Measurements from ENCODE around the gene KDM8.
"Not testable (repeated sequence)": the region's sequence is repeated elsewhere in the genome, so short reads cannot be mapped to it uniquely, and the experiment has no call there.

Gene KDM8

GRCh38 chr16:27239906-27240655 is 36.8 kb downstream of the KDM8 start:
- no peaks in the 10 kb centered on the region for H3K27me3 ChIP-seq (ENCODE audit: control insufficient read depth in 1 of 2, insufficient read depth in 2 of 2, low read length in 2 of 2)
- H3K9me3 ChIP-seq (ENCODE audit: low read length), result no peaks in the 10 kb centered on the region
- H3K36me3 ChIP-seq (ENCODE audit: insufficient read depth, low read length), result peaks cover 7% of the 10 kb centered on the region
- no peak overlapping the region for H3K4me3 ChIP-seq (ENCODE audit: low read depth in 1 of 2, low read length in 2 of 2)
- H3K9ac ChIP-seq (ENCODE audit: low read length), result no peak overlapping the region
- H3K27ac ChIP-seq (ENCODE audit: low read depth, low read length), result no peak overlapping the region
- peaks cover 63% of the 10 kb centered on the region for H3K4me1 ChIP-seq (ENCODE audit: insufficient read depth, low read length)

- no peaks in the 10 kb centered on the region for H3K9me3 ChIP-seq (ENCODE audit: low read length)
- peak overlapping the region; percentile 12 for H3K27ac ChIP-seq (ENCODE audit: low read depth, low read length)
These were observed 37.7 kb downstream of the KDM8 start for GRCh38 chr16:27240948-27241531.

GRCh38 chr16:27241658-27242057 is 38.3 kb downstream of the KDM8 start:
- Histone ChIP-seq H3K4me1 (ENCODE audit: insufficient read depth, low read length) (peaks cover 70% of the 10 kb centered on the region), H3K27me3 (ENCODE audit: control insufficient read depth in 1 of 2, insufficient read depth in 2 of 2, low read length in 2 of 2) (no peaks in the 10 kb centered on the region), H3K4me3 (ENCODE audit: low read depth in 1 of 2, low read length in 2 of 2) (no peak overlapping the region), H3K27ac (ENCODE audit: low read depth, low read length) (peak overlapping the region; percentile 59), H3K9ac (ENCODE audit: low read length) (no peak overlapping the region), H3K9me3 (ENCODE audit: low read length) (no peaks in the 10 kb centered on the region), H3K36me3 (ENCODE audit: insufficient read depth, low read length) (peaks cover 7% of the 10 kb centered on the region)

More at GRCh38 chr16:27240948-27241531, 37.7 kb downstream of the KDM8 start:
- Histone ChIP-seq H3K4me1 (ENCODE audit: insufficient read depth, low read length) (peaks cover 64% of the 10 kb centered on the region), H3K36me3 (ENCODE audit: insufficient read depth, low read length) (peaks cover 7% of the 10 kb centered on the region), H3K27me3 (ENCODE audit: control insufficient read depth in 1 of 2, insufficient read depth in 2 of 2, low read length in 2 of 2) (no peaks in the 10 kb centered on the region), H3K9ac (ENCODE audit: low read length) (no peak overlapping the region), H3K4me3 (ENCODE audit: low read depth in 1 of 2, low read length in 2 of 2) (no peak overlapping the region)

DNA sequence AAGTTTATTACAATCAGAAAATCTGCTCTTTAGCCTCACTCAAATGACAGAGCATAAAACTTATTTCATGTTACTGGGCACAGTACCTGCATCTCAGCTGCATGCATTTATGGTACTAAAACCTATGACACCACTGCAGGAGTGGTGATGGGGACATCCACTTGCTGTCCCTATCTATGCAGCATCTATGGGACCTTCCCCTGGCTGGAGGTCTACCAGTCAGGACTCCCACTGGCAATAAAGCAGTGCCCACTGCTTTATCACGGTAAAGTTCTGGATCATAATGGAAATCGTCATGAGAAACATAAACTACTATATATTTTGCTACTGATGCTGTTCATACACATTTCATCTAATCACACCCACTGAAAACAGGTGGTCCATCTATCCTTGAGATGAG is 39.1 kb downstream of the KDM8 start:
- peak overlapping the region in 1 of 2 donors; percentile 44 for H3K4me3 ChIP-seq (ENCODE audit: low read depth in 1 of 2, low read length in 2 of 2)
- H3K27me3 ChIP-seq (ENCODE audit: control insufficient read depth in 1 of 2, insufficient read depth in 2 of 2, low read length in 2 of 2), result no peaks in the 10 kb centered on the region
- H3K9ac ChIP-seq (ENCODE audit: low read length), result peak overlapping the region; percentile 23
- H3K9me3 ChIP-seq (ENCODE audit: low read length), result no peaks in the 10 kb centered on the region
- H3K36me3 ChIP-seq (ENCODE audit: insufficient read depth, low read length), result peaks cover 7% of the 10 kb centered on the region
- H3K4me1 ChIP-seq (ENCODE audit: insufficient read depth, low read length), result peaks cover 70% of the 10 kb centered on the region
- H3K27ac ChIP-seq (ENCODE audit: low read depth, low read length), result peak overlapping the region; percentile 59

GRCh38 chr16:27242868-27243590 is 39.7 kb downstream of the KDM8 start:
- Histone ChIP-seq H3K27ac (ENCODE audit: low read depth, low read length) (peak overlapping the region; percentile 59), H3K36me3 (ENCODE audit: insufficient read depth, low read length) (peaks cover 7% of the 10 kb centered on the region), H3K9me3 (ENCODE audit: low read length) (no peaks in the 10 kb centered on the region), H3K4me3 (ENCODE audit: low read depth in 1 of 2, low read length in 2 of 2) (peak overlapping the region; percentile 24 to 44), H3K4me1 (ENCODE audit: insufficient read depth, low read length) (peaks cover 67% of the 10 kb centered on the region), H3K9ac (ENCODE audit: low read length) (peak overlapping the region; percentile 23), H3K27me3 (ENCODE audit: control insufficient read depth in 1 of 2, insufficient read depth in 2 of 2, low read length in 2 of 2) (no peaks in the 10 kb centered on the region)

DNA sequence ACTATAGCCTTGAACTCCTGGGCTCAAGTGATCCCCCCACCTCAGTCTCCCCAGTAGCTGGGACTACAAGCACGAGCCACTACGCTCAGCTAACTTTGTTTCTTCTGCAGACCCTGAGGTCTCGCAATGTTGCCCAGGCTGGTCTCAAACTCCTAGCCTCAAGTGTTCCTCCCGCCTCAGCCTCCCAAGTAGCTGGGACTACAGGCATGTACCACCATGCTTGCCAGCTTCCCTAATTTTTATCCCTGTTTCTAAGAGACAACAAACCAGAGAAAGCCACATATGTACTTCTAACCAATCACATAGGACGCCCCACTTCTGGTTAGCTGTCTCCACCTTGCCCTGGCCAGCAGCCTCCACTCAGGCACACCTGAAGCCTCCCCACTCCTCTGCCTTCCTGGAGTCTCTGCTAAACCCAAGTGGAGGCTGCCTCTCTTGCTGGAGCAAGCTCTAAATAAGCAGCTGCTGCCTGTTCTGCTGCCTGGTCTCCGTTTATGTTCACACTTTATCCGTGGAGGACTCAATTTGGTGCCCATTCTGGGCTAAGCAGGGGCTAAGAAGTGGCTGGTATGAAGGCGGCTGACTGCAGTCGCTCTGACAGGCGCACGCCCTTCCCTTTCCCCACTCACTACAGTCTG is 40.5 kb downstream of the KDM8 start:
- H3K27ac ChIP-seq (ENCODE audit: low read depth, low read length), result peak overlapping the region; percentile 59
- no peak overlapping the region for H3K9ac ChIP-seq (ENCODE audit: low read length)
- H3K27me3 ChIP-seq (ENCODE audit: control insufficient read depth in 1 of 2, insufficient read depth in 2 of 2, low read length in 2 of 2), result no peaks in the 10 kb centered on the region
- peaks cover 7% of the 10 kb centered on the region for H3K36me3 ChIP-seq (ENCODE audit: insufficient read depth, low read length)
- no peak overlapping the region for H3K4me3 ChIP-seq (ENCODE audit: low read depth in 1 of 2, low read length in 2 of 2)
- H3K9me3 ChIP-seq (ENCODE audit: low read length), result no peaks in the 10 kb centered on the region
- H3K4me1 ChIP-seq (ENCODE audit: insufficient read depth, low read length), result peaks cover 66% of the 10 kb centered on the region

DNA sequence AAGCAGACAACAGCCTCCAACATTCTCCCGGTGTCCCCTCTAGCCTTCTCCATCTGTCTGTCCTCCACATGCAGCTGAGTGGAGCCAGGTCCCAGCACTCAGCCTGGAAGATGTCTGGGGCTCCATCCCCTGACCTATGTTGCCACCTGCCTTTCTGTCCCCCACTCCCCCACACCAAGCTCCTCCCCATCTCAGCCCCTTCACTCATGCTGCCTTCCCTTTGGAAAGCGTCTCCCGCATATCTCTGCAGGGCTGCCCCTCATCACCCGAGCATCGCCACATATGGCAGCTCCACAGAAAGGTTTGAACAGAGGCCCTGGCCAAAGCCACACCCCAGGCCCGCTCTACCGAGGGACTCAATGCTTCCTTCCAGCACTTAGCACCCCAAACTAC is 41.0 kb downstream of the KDM8 start:
- no peaks in the 10 kb centered on the region for H3K27me3 ChIP-seq (ENCODE audit: control insufficient read depth in 1 of 2, insufficient read depth in 2 of 2, low read length in 2 of 2)
- H3K4me1 ChIP-seq (ENCODE audit: insufficient read depth, low read length), result peaks cover 66% of the 10 kb centered on the region

GRCh38 chr16:27245276-27246172 is 42.2 kb downstream of the KDM8 start:
- Histone ChIP-seq H3K4me1 (ENCODE audit: insufficient read depth, low read length) (peaks cover 56% of the 10 kb centered on the region), H3K9ac (ENCODE audit: low read length) (peak overlapping the region; percentile 8), H3K4me3 (ENCODE audit: low read depth in 1 of 2, low read length in 2 of 2) (peak overlapping the region in 1 of 2 donors; percentile 7), H3K27me3 (ENCODE audit: control insufficient read depth in 1 of 2, insufficient read depth in 2 of 2, low read length in 2 of 2) (no peaks in the 10 kb centered on the region), H3K36me3 (ENCODE audit: insufficient read depth, low read length) (peaks cover 7% of the 10 kb centered on the region), H3K9me3 (ENCODE audit: low read length) (no peaks in the 10 kb centered on the region), H3K27ac (ENCODE audit: low read depth, low read length) (peak overlapping the region; percentile 59)

More for the DNA sequence above, 41.0 kb downstream of the KDM8 start:
- Histone ChIP-seq H3K27ac (ENCODE audit: low read depth, low read length) (peak overlapping the region; percentile 59), H3K4me3 (ENCODE audit: low read depth in 1 of 2, low read length in 2 of 2) (no peak overlapping the region), H3K9ac (ENCODE audit: low read length) (no peak overlapping the region), H3K36me3 (ENCODE audit: insufficient read depth, low read length) (peaks cover 7% of the 10 kb centered on the region), H3K9me3 (ENCODE audit: low read length) (no peaks in the 10 kb centered on the region)

DNA sequence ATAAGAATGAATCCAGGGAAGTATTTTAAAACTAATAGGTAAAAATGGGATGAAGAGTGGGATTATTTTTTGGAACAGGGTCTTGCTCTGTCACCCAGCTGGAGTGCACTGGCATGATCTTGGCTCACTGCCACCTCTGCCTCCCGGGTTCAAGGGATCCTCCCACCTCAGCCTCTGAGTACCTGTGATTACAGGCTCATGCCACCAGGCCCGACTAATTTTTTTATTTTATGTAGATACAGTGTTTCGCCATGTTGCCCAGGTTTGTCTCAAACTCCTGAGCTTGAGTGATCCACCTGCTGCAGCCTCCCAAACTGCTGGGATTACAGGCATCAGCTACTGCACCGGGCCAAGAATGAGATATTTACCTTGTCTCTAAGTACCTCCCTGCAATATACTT is 43.1 kb downstream of the KDM8 start:
- no peaks in the 10 kb centered on the region for H3K27me3 ChIP-seq (ENCODE audit: control insufficient read depth in 1 of 2, insufficient read depth in 2 of 2, low read length in 2 of 2)
- peak overlapping the region; percentile 59 for H3K27ac ChIP-seq (ENCODE audit: low read depth, low read length)

GRCh38 chr16:27247076-27247475 is 43.8 kb downstream of the KDM8 start:
- not testable (repeated sequence) for H3K9me3 ChIP-seq (ENCODE audit: low read length); H3K4me3 ChIP-seq (ENCODE audit: low read depth in 1 of 2, low read length in 2 of 2); H3K27me3 ChIP-seq (ENCODE audit: control insufficient read depth in 1 of 2, insufficient read depth in 2 of 2, low read length in 2 of 2); H3K9ac ChIP-seq (ENCODE audit: low read length); H3K27ac ChIP-seq (ENCODE audit: low read depth, low read length); H3K36me3 ChIP-seq (ENCODE audit: insufficient read depth, low read length)
- peaks cover 45% of the 10 kb centered on the region for H3K4me1 ChIP-seq (ENCODE audit: insufficient read depth, low read length)

More for the DNA sequence above, 43.1 kb downstream of the KDM8 start:
- peaks cover 52% of the 10 kb centered on the region for H3K4me1 ChIP-seq (ENCODE audit: insufficient read depth, low read length)
- H3K9me3 ChIP-seq (ENCODE audit: low read length), result no peaks in the 10 kb centered on the region
- H3K9ac ChIP-seq (ENCODE audit: low read length), result no peak overlapping the region
- no peak overlapping the region for H3K4me3 ChIP-seq (ENCODE audit: low read depth in 1 of 2, low read length in 2 of 2)
- peaks cover 3% of the 10 kb centered on the region for H3K36me3 ChIP-seq (ENCODE audit: insufficient read depth, low read length)

Data from muscle layer of colon (tissue), 2 donors.